ENCODE data around the gene TBCEL. TPM values are rescaled to one million over a fixed set of nuclear protein-coding genes. Genes with fewer than 3 reads are reported as not detected.

TBCEL gene
- total and polyA plus RNA-seq, 2 donors (not counting 3 experiments of a cell fraction or from before 2014, with no cell fraction given), result 5.6 to 19.5 TPM

DNA sequence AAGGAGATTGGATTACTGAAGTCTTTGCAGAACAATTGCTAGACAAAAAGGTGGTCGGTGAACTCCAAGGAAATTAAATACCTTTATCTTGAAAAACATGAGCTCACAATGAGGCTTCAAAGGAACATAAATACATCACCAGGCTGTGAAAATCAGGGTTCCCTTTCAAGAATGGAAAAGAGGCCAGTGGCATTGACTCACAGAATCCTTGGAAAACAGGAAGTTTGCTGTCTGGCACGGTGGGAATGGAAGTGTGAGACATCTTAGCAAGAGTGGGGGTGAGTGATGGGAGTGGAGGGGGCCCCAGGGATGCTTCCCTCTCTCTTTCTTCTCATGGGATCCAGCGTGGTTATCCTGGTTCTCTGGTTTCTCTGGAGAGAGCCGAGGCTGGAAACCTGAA lies 48.9 kb upstream of the TBCEL start:
- no peaks in the 10 kb centered on the region for H3K9me1 ChIP-seq (replicated peaks; ENCODE audit: control insufficient read depth, extremely low read depth, insufficient read depth, low read length)
- H3K27ac ChIP-seq (ENCODE audit: insufficient read depth, low read depth, low read length), result no peak overlapping the region
- FAIRE-seq (no peak), DNase-seq (ENCODE audit: low read depth, low spot score) (peak; percentile 75)
- H3K9ac ChIP-seq (replicated peaks; ENCODE audit: extremely low read depth, insufficient read depth, low read length), result no peak overlapping the region
- TF ChIP-seq JUN (IDR thresholded peaks at IDR 0.05; ENCODE audit: borderline replicate concordance, insufficient read depth, insufficient read length, low read depth), result peak; percentile 7
- TF ChIP-seq MYC (IDR thresholded peaks at IDR 0.05; ENCODE audit: low read depth, low read length), result no peak
- intact Hi-C loops (cut with micrococcal nuclease), result no loop called here
- dilution Hi-C loops (cut with MboI; ENCODE audit: extremely low pct_ligation_motif_present, low sequenced_read_pairs), result no loop called here
- H4K20me1 ChIP-seq (replicated peaks; ENCODE audit: control insufficient read depth, extremely low read depth, insufficient read depth, low read length), result no peaks in the 10 kb centered on the region
- no peaks in the 10 kb centered on the region for H3K4me1 ChIP-seq (ENCODE audit: control insufficient read depth, extremely low read depth, insufficient read depth, low read length)
- POLR2A ChIA-PET, result no interaction called here
- no peaks in the 10 kb centered on the region for H3K79me2 ChIP-seq (ENCODE audit: control insufficient read depth, insufficient read depth, low read length)
- BruUV-seq (replicated peaks), result no TSS peak
- no peak overlapping the region for H3K4me2 ChIP-seq (ENCODE audit: insufficient read depth, low read length)
- CTCF ChIA-PET, result interaction anchor here (1.2 to 2.0 kb wide), 2 partner anchors 11 to 220 kb away, joined by 4 to 7 read pairs; no protein-coding TSS in a partner anchor
- H3K36me3 ChIP-seq (ENCODE audit: control insufficient read depth in 2 of 2, extremely low read depth in 1 of 2, insufficient read depth in 2 of 2, low read length in 2 of 2), result no peaks in the 10 kb centered on the region
- no peak overlapping the region for H2AFZ ChIP-seq (ENCODE audit: low read depth, low read length)
- no peaks in the 10 kb centered on the region for H3K9me3 ChIP-seq (replicated peaks; ENCODE audit: control insufficient read depth, insufficient read depth, low read length)
- no peak overlapping the region for H3K4me3 ChIP-seq (replicated peaks in 1 of 3; ENCODE audit: insufficient read depth in 1 of 3, low read depth in 1 of 3, low read length in 3 of 3)
- no peaks in the 10 kb centered on the region for H3K27me3 ChIP-seq (ENCODE audit: control insufficient read depth in 2 of 2, insufficient read depth in 2 of 2, low read length in 2 of 2)

DNA sequence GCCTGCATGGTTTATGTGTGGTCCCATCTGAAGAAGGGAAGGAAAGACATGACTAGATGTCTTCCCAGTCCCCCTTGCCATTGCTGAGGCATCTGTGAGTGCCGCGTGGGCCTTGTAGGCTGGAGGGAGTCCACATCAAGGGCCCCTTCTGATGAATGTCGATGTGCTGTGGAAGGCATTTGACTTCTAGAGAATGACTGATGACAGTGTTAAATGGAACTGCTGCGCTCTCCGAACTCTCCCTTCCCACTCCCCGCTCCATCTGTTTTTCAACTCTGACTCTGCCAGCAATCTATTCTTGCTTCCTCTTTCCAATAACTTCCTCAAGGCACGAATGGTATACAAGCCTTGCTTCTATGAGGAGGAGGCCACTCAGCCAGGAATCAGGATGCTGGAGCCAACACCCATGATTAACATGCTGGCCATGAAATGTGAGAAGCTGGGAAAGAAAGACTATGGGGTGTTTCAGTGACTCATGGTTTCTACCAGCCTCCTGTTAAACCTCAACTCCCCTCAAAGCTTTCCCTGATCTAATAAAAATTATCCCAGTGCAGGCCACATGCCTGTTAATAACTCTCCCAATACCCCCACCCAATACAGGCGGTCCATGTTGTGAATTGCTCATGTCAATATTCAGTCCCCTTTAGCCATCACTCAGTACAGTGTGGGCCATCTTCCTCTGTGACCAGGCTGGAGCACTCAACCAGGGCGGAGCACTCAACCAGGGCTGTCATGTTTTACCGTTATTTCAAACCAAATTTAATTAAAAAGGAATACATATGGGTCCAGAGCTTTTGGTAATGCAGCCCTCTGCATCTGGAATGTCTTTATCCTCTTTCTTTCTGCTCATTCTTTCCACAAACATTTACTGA lies 46.4 kb upstream of the TBCEL start:
- H3K4me2 ChIP-seq (ENCODE audit: insufficient read depth, low read length), result no peak overlapping the region
- H3K9me3 ChIP-seq (replicated peaks; ENCODE audit: control insufficient read depth, insufficient read depth, low read length), result no peaks in the 10 kb centered on the region
- DNase-seq (ENCODE audit: low read depth, low spot score), result no peak
- H3K9ac ChIP-seq (replicated peaks; ENCODE audit: extremely low read depth, insufficient read depth, low read length), result no peak overlapping the region
- no peak overlapping the region for H3K4me3 ChIP-seq (replicated peaks in 1 of 3; ENCODE audit: insufficient read depth in 1 of 3, low read depth in 1 of 3, low read length in 3 of 3)
- H3K27ac ChIP-seq (ENCODE audit: insufficient read depth, low read depth, low read length), result no peak overlapping the region
- no TSS peak for BruUV-seq (replicated peaks)
- FAIRE-seq, result no peak
- no peaks in the 10 kb centered on the region for H4K20me1 ChIP-seq (replicated peaks; ENCODE audit: control insufficient read depth, extremely low read depth, insufficient read depth, low read length)
- ChIA-PET CTCF (no interaction called here), POLR2A (no interaction called here)
- no peaks in the 10 kb centered on the region for H3K36me3 ChIP-seq (ENCODE audit: control insufficient read depth in 2 of 2, extremely low read depth in 1 of 2, insufficient read depth in 2 of 2, low read length in 2 of 2)
- TF ChIP-seq, protein P1, sequence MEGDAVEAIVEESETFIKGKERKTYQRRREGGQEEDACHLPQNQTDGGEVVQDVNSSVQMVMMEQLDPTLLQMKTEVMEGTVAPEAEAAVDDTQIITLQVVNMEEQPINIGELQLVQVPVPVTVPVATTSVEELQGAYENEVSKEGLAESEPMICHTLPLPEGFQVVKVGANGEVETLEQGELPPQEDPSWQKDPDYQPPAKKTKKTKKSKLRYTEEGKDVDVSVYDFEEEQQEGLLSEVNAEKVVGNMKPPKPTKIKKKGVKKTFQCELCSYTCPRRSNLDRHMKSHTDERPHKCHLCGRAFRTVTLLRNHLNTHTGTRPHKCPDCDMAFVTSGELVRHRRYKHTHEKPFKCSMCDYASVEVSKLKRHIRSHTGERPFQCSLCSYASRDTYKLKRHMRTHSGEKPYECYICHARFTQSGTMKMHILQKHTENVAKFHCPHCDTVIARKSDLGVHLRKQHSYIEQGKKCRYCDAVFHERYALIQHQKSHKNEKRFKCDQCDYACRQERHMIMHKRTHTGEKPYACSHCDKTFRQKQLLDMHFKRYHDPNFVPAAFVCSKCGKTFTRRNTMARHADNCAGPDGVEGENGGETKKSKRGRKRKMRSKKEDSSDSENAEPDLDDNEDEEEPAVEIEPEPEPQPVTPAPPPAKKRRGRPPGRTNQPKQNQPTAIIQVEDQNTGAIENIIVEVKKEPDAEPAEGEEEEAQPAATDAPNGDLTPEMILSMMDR (IDR thresholded peaks at IDR 0.05; ENCODE audit: extremely low read depth in 1 of 2, insufficient read depth in 1 of 2, low read depth in 1 of 2, low read length in 2 of 2), result no peak
- TF ChIP-seq FOS (IDR thresholded peaks at IDR 0.05; ENCODE audit: borderline replicate concordance, insufficient read depth, low read length) (no peak), EZH2 (IDR thresholded peaks at IDR 0.05; ENCODE audit: borderline replicate concordance, low read depth, low read length, severe bottlenecking) (no peak), MYC (IDR thresholded peaks at IDR 0.05; ENCODE audit: low read depth, low read length) (no peak), JUN (IDR thresholded peaks at IDR 0.05; ENCODE audit: borderline replicate concordance, insufficient read depth, insufficient read length, low read depth) (no peak), GATA2 (IDR thresholded peaks at IDR 0.05; ENCODE audit: insufficient read depth, insufficient read length, low read depth, low read length) (no peak)
- TF ChIP-seq, protein P2, sequence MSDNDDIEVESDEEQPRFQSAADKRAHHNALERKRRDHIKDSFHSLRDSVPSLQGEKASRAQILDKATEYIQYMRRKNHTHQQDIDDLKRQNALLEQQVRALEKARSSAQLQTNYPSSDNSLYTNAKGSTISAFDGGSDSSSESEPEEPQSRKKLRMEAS (IDR thresholded peaks at IDR 0.05; ENCODE audit: insufficient read depth, insufficient read length), result no peak
- dilution Hi-C loops (cut with MboI; ENCODE audit: extremely low pct_ligation_motif_present, low sequenced_read_pairs), result no loop called here
- H3K79me2 ChIP-seq (ENCODE audit: control insufficient read depth, insufficient read depth, low read length), result no peaks in the 10 kb centered on the region
- H3K9me1 ChIP-seq (replicated peaks; ENCODE audit: control insufficient read depth, extremely low read depth, insufficient read depth, low read length), result no peaks in the 10 kb centered on the region
- no peaks in the 10 kb centered on the region for H3K27me3 ChIP-seq (ENCODE audit: control insufficient read depth in 2 of 2, insufficient read depth in 2 of 2, low read length in 2 of 2)
- no peaks in the 10 kb centered on the region for H3K4me1 ChIP-seq (ENCODE audit: control insufficient read depth, extremely low read depth, insufficient read depth, low read length)
- H2AFZ ChIP-seq (ENCODE audit: low read depth, low read length), result no peak overlapping the region
- intact Hi-C loops (cut with micrococcal nuclease), result no loop called here

Measured in endothelial cell of umbilical vein (primary cell).